Large intestine (tissue), 3 donors: Measurements from ENCODE around the gene XXYLT1. TPM values are rescaled to one million over a fixed set of nuclear protein-coding genes. Genes with fewer than 3 reads are reported as not detected.
A peak's percentile ranks its signal among the peaks of the same experiment; 100 is the strongest.

ENCODE experiments used
- DNase-seq, 2 donors: peaks; one replicate each; pipeline versions ENCODE4 v3.0.0 to v3.0.0-alpha.2; 2013
- H3K27ac ChIP-seq: one replicate; pipeline ENCODE4 v1.5.1; 2013; ENCODE audit warnings: low read length
- H3K27me3 ChIP-seq: 2 replicates; pipeline ENCODE4 v1.6.1; 2013; ENCODE audit warnings: low read length; ENCODE audit not compliant: control insufficient read depth, insufficient read depth
- H3K36me3 ChIP-seq: 2 replicates; pipeline ENCODE4 v1.6.1; 2013; ENCODE audit warnings: low read length; ENCODE audit not compliant: control insufficient read depth, insufficient read depth
- H3K4me1 ChIP-seq: one replicate; pipeline ENCODE4 v1.6.1; 2013; ENCODE audit warnings: low read length; ENCODE audit not compliant: control insufficient read depth, insufficient read depth
- H3K4me3 ChIP-seq: one replicate; pipeline ENCODE4 v1.5.1; 2013; ENCODE audit warnings: low read length
- H3K9me3 ChIP-seq: one replicate; pipeline ENCODE4 v1.6.1; 2013; ENCODE audit warnings: mild to moderate bottlenecking, low read depth, low read length, moderate library complexity; ENCODE audit not compliant: control insufficient read depth
- WGBS: methylation state at CpG from one replicate; pipeline ENCODE4 v1.1.5; 2013; ENCODE audit warnings: low lambda C conversion rate; ENCODE audit not compliant: insufficient coverage; 5-methylcytosine and 5-hydroxymethylcytosine counted together
- polyA plus RNA-seq: library from polyadenylated mRNA; unstranded; fragments of 120-200 nt; gene quantifications from one replicate; pipeline ENCODE4 v1.2.1, GENCODE V29; 2013

Gene XXYLT1
- polyA plus RNA-seq, 1 donor, result 14.0 TPM

GRCh38 chr3:195150181-195151118, 120.5 kb downstream of the XXYLT1 start:
- Histone ChIP-seq H3K27ac (peak overlapping the region; percentile 13), H3K27me3 (no peaks in the 10 kb centered on the region), H3K36me3 (no peaks in the 10 kb centered on the region), H3K4me1 (peaks cover 34% of the 10 kb centered on the region), H3K9me3 (no peaks in the 10 kb centered on the region), H3K4me3 (peak overlapping the region; percentile 10)
- no CpG with 5 or more reads among the region's 20 CpGs for WGBS
- peak; percentile 65 to 83 for DNase-seq

DNA sequence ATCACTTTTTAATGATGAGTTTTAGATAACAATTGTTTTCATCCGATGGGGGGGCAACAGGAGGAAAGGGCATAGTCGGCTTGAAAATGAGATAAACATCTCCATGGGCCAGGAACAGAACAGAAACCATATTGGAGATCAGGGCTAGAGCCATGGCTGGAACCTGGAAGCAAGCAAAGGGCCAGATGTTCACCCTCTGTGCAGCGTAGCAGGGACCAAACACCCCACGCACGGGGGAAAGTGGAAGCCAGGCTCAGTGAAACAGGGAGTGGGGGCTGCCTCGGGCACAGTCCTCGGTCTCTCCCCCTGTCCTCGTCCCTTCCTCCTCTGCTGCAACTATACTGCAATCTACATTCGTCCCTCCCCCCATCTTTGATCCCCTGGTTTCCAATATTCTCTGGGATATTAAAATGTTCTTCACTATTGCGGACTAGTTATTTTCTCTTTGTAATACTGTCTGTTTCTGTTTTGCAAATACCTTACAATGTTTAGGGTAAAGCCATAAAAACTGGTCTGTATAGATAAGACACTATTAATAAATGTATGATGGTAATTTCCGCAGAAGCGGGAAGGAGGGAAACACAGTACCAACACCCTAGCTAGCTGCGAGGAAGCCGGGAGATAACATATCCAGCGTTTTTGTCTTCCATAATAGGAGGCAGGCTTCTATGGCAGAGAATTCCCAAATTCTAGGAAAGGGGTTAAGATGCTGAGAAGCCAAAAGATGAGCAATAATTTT, 121.5 kb downstream of the XXYLT1 start:
- Histone ChIP-seq H3K9me3 (no peaks in the 10 kb centered on the region), H3K4me1 (peaks cover 24% of the 10 kb centered on the region), H3K36me3 (no peaks in the 10 kb centered on the region), H3K27me3 (no peaks in the 10 kb centered on the region), H3K27ac (no peak overlapping the region), H3K4me3 (no peak overlapping the region)
- no peak for DNase-seq
- 89% methylated on average over 3 of the region's 15 CpGs for WGBS

DNA sequence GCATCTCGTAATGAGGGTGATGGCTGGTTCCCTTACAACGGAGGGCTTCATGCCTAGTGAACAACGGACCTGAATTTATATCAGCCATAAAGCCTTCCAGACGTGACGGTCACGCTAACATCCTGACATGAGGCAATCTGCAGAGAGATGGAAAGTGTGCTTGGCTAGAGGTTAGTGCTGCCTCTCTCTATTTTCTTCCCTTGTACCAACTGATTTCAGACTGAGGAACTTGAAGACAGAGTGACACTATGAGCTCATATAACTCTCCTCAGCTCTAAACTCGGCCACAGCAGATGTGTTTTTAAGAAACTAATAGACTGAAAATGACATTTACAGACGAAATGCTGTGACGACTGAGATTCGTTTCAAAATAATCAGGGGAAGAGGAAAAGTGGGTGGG, 122.4 kb downstream of the XXYLT1 start:
- no peak overlapping the region for H3K4me3 ChIP-seq
- peaks cover 15% of the 10 kb centered on the region for H3K4me1 ChIP-seq
- WGBS, result 71% methylated on average over 5 of the region's 10 CpGs

DNA sequence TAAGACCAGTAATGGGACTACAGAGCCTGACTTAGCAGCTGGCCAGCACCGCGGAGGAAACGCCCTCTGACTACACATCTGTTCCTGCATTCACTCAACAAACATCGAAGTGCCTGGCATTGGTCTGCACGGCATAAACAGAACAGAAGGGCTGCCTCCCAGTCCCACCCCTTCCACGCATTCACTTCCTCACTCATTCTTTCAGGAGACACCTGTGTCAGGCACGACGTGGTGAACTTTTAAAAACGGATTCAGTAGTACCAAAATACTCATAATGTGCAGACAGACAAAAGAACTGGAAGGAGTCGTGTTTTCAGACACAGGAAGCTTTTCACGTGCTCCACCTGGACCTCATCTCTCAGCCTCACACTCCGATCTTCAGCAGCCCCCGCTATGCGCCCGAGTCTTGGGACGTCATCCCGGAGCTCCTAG, 123.3 kb downstream of the XXYLT1 start:
- Histone ChIP-seq H3K4me3 (no peak overlapping the region), H3K9me3 (no peaks in the 10 kb centered on the region), H3K4me1 (peaks cover 15% of the 10 kb centered on the region), H3K27ac (no peak overlapping the region), H3K36me3 (no peaks in the 10 kb centered on the region), H3K27me3 (no peaks in the 10 kb centered on the region)
- peak in 1 of 2 donors; percentile 52 for DNase-seq
- WGBS, result no CpG with 5 or more reads among the region's 17 CpGs

More for the DNA sequence above, 122.4 kb downstream of the XXYLT1 start:
- peak in 1 of 2 donors; percentile 45 for DNase-seq
- Histone ChIP-seq H3K27me3 (no peaks in the 10 kb centered on the region), H3K27ac (no peak overlapping the region), H3K36me3 (no peaks in the 10 kb centered on the region), H3K9me3 (no peaks in the 10 kb centered on the region)

DNA sequence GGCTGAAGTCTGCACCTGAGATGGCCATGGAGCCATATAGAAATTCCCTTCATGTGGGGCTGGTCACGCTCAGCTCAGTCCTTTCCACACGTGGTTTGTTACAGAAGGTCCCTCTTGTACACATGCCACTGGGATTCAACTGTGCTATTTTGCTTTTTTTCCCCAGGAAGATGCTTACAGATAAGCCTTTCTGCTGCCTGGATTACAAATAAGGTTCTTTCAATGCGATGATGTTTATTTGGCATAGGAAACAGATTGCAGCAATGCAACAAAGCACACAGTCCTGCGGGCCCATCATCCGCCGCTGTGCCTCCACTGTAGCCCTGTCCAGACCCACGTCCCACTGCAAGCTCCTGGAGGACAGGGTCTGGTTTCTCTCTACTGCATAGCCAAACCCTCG, 124.8 kb downstream of the XXYLT1 start:
- WGBS, result 80% methylated on average over 1 of the region's 8 CpGs
- Histone ChIP-seq H3K4me3 (no peak overlapping the region), H3K36me3 (no peaks in the 10 kb centered on the region), H3K9me3 (no peaks in the 10 kb centered on the region), H3K27ac (no peak overlapping the region), H3K4me1 (peaks cover 9% of the 10 kb centered on the region), H3K27me3 (no peaks in the 10 kb centered on the region)
- DNase-seq, result no peak

DNA sequence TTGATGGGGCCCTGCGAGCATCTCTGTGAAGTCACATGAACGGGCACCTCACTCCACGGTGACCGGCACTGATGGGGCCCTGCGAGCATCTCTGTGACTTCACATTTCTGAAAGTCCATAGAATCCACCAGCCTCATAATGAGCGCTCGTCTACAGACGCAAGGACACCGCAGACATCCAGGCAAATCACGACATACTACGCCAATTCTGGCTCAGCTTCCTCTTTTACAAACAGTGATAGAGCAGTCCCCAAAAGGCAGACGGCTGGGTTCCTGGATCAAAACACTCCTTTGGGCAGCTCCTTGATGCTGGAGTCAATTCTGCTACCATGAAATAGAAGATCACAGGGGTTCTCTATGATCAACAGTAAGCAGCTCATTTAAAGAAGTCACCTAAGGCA, 125.4 kb downstream of the XXYLT1 start:
- Histone ChIP-seq H3K4me3 (no peak overlapping the region), H3K9me3 (peaks cover 2% of the 10 kb centered on the region), H3K4me1 (peaks cover 5% of the 10 kb centered on the region), H3K27ac (no peak overlapping the region), H3K36me3 (no peaks in the 10 kb centered on the region), H3K27me3 (no peaks in the 10 kb centered on the region)
- DNase-seq, result no peak
- WGBS, result no CpG with 5 or more reads among the region's 12 CpGs

- H3K27ac ChIP-seq, result no peak overlapping the region
- no peaks in the 10 kb centered on the region for H3K36me3 ChIP-seq
- 88% methylated on average over 3 of the region's 5 CpGs for WGBS
- H3K4me3 ChIP-seq, result no peak overlapping the region
- H3K27me3 ChIP-seq, result no peaks in the 10 kb centered on the region
- DNase-seq, result no peak
- H3K4me1 ChIP-seq, result no peaks in the 10 kb centered on the region
- peaks cover 5% of the 10 kb centered on the region for H3K9me3 ChIP-seq
Observed at GRCh38 chr3:195143221-195143620, 127.7 kb downstream of the XXYLT1 start.

- WGBS, result 94% methylated on average over 3 of the region's 10 CpGs
- Histone ChIP-seq H3K27me3 (no peaks in the 10 kb centered on the region), H3K36me3 (no peaks in the 10 kb centered on the region), H3K9me3 (peaks cover 5% of the 10 kb centered on the region), H3K27ac (no peak overlapping the region), H3K4me3 (no peak overlapping the region), H3K4me1 (peaks cover under 1% of the 10 kb centered on the region)
- DNase-seq, result no peak
Observed at GRCh38 chr3:195142519-195142918, 128.4 kb downstream of the XXYLT1 start.

- H3K36me3 ChIP-seq, result no peaks in the 10 kb centered on the region
- no peak for DNase-seq
- H3K27me3 ChIP-seq, result no peaks in the 10 kb centered on the region
- H3K27ac ChIP-seq, result no peak overlapping the region
- peaks cover 3% of the 10 kb centered on the region for H3K4me1 ChIP-seq
- peaks cover 5% of the 10 kb centered on the region for H3K9me3 ChIP-seq
- no peak overlapping the region for H3K4me3 ChIP-seq
- no CpG with 5 or more reads among the region's 12 CpGs for WGBS
Observed at GRCh38 chr3:195140816-195141793, 129.9 kb downstream of the XXYLT1 start.
